ENCODE results near the gene HOXB7. TPM values are rescaled to one million over a fixed set of nuclear protein-coding genes. Genes with fewer than 3 reads are reported as not detected.

HOXB7 gene
- polyA plus RNA-seq, 1 donor, result 1.8 TPM

- no peak for DNase-seq (ENCODE audit: low read depth)
Observed at GRCh38 chr17:48567209-48567608, 43.6 kb downstream of the HOXB7 start.

- DNase-seq (ENCODE audit: low read depth), result no peak
Observed at GRCh38 chr17:48566717-48567116, 44.1 kb downstream of the HOXB7 start.

GRCh38 chr17:48565925-48566710 is 44.7 kb downstream of the HOXB7 start:
- no peak for DNase-seq (ENCODE audit: low read depth)

GRCh38 chr17:48565022-48565554 is 45.7 kb downstream of the HOXB7 start:
- DNase-seq (ENCODE audit: low read depth), result no peak

GRCh38 chr17:48564188-48565021 is 46.4 kb downstream of the HOXB7 start:
- no peak for DNase-seq (ENCODE audit: low read depth)

- no peak for DNase-seq (ENCODE audit: low read depth)
Observed at GRCh38 chr17:48563867-48564187, 47.0 kb downstream of the HOXB7 start.

GRCh38 chr17:48563385-48563838 is 47.4 kb downstream of the HOXB7 start:
- no peak for DNase-seq (ENCODE audit: low read depth)

GRCh38 chr17:48562934-48563333 is 47.9 kb downstream of the HOXB7 start:
- no peak for DNase-seq (ENCODE audit: low read depth)

- DNase-seq (ENCODE audit: low read depth), result no peak
Observed at GRCh38 chr17:48561884-48562810, 48.7 kb downstream of the HOXB7 start.

GRCh38 chr17:48559840-48560817 is 50.7 kb downstream of the HOXB7 start:
- no peak for DNase-seq (ENCODE audit: low read depth)

GRCh38 chr17:48559122-48559839 is 51.5 kb downstream of the HOXB7 start:
- no peak for DNase-seq (ENCODE audit: low read depth)

- DNase-seq (ENCODE audit: low read depth), result no peak
Observed at GRCh38 chr17:48558831-48559121, 52.0 kb downstream of the HOXB7 start.

GRCh38 chr17:48558057-48558830 is 52.6 kb downstream of the HOXB7 start:
- no peak for DNase-seq (ENCODE audit: low read depth)

Other genes with a start within 250 kb of the HOXB7 start
- gene SKAP1, start 180.8 kb downstream of the HOXB7 start, polyA plus RNA-seq (ENCODE audit: insufficient read length), result 0.30 TPM
- gene HOXB1, start 80.0 kb downstream of the HOXB7 start, polyA plus RNA-seq (ENCODE audit: insufficient read length), result not detected
- gene HOXB2, start 65.9 kb downstream of the HOXB7 start, polyA plus RNA-seq (ENCODE audit: insufficient read length), result 13.2 TPM
- 1.2 TPM for gene HOXB4, start 32.7 kb downstream of the HOXB7 start, polyA plus RNA-seq (ENCODE audit: insufficient read length)
- 9.2 TPM for gene HOXB3, start 20.8 kb downstream of the HOXB7 start, polyA plus RNA-seq (ENCODE audit: insufficient read length)
- 0.81 TPM for gene HOXB5, start 17.2 kb downstream of the HOXB7 start, polyA plus RNA-seq (ENCODE audit: insufficient read length)
- 0.80 TPM for gene HOXB6, start 6.0 kb downstream of the HOXB7 start, polyA plus RNA-seq (ENCODE audit: insufficient read length)
- 0.19 TPM for gene HOXB8, start 4.3 kb upstream of the HOXB7 start, polyA plus RNA-seq (ENCODE audit: insufficient read length)
- gene HOXB9, start 15.3 kb upstream of the HOXB7 start, polyA plus RNA-seq (ENCODE audit: insufficient read length), result 0.05 TPM
- not detected for gene PRAC1, start 111.5 kb upstream of the HOXB7 start, polyA plus RNA-seq (ENCODE audit: insufficient read length)
- gene PRAC2, start 112.2 kb upstream of the HOXB7 start, polyA plus RNA-seq (ENCODE audit: insufficient read length), result not detected
- not detected for gene HOXB13, start 117.7 kb upstream of the HOXB7 start, polyA plus RNA-seq (ENCODE audit: insufficient read length)
- not detected for gene TTLL6, start 206.2 kb upstream of the HOXB7 start, polyA plus RNA-seq (ENCODE audit: insufficient read length)
- gene CALCOCO2, start 220.0 kb upstream of the HOXB7 start, polyA plus RNA-seq (ENCODE audit: insufficient read length), result 44.5 TPM

All from forelimb muscle (tissue), 1 donor.